PC-9 (cell line): ENCODE results near the gene FARP1.

ENCODE experiments used
- CTCF ChIP-seq: fragments of 200-600 bp; sonication (generic); conservative IDR thresholded peaks from 2 replicates; pipeline ENCODE4 v1.6.1; 2017; ENCODE audit warnings: mixed run types, antibody characterized with exemption, mild to moderate bottlenecking, moderate library complexity
- EZH2 ChIP-seq: fragments of 200-600 bp; sonication (generic); IDR thresholded peaks from 2 replicates; pipeline ENCODE4 v1.8.0; 2017; ENCODE audit warnings: antibody characterized with exemption, low read depth

- TF ChIP-seq CTCF (no peak), EZH2 (no peak)
Observed at GRCh38 chr13:98343461-98343860, 200.6 kb downstream of the FARP1 start.
